Measurements from ENCODE around the gene KLHDC9. TPM values are rescaled to one million over a fixed set of nuclear protein-coding genes. Genes with fewer than 3 reads are reported as not detected.
A peak's percentile ranks its signal among the peaks of the same experiment; 100 is the strongest.

Gene KLHDC9
- total and polyA plus RNA-seq, 2 of the 13 experiments (the other 11 are each of a cell fraction or from before 2014, with no cell fraction given): 2.9 TPM

DNA sequence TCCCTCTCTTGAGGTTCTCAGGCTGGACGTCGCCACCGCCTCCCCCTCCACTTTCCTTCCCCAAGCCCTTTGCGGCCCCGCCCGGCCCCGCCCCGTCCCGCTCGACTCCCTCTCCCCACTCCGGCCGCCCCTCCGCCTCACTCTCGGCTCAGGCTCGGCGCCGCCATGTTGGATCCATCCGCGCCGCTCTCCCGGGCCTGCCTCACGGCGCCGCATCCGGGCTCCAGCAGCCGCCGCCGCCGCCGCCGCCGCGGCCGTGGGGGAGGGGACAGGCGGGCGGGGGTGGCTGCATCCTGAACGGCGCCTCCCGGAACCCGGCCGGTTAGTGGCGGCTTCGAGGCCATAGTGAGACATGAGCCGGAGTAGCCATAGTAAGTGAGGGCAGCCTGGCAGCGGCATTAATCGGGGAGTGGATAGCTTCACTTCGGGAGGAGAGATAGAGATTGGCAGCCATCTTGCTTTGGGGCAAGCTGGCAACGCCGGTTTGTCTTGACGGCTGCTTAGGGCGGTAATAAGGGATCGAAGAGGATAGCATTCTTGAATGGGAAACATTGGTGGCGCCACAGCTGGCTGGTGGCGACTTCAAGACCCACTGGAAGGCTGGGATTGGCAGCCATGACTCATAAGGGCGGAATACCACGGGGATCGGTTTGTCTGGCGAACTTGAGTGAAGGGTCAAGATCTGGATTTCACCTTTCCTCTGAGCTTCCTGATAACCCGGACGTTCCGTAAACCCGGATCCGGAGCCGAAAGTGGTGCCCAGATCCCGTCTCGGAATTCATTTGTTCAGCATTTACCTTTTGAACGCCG, 34.5 kb downstream of the KLHDC9 start, which contains the start of gene DEDD (continued):
- TF ChIP-seq, protein P1, sequence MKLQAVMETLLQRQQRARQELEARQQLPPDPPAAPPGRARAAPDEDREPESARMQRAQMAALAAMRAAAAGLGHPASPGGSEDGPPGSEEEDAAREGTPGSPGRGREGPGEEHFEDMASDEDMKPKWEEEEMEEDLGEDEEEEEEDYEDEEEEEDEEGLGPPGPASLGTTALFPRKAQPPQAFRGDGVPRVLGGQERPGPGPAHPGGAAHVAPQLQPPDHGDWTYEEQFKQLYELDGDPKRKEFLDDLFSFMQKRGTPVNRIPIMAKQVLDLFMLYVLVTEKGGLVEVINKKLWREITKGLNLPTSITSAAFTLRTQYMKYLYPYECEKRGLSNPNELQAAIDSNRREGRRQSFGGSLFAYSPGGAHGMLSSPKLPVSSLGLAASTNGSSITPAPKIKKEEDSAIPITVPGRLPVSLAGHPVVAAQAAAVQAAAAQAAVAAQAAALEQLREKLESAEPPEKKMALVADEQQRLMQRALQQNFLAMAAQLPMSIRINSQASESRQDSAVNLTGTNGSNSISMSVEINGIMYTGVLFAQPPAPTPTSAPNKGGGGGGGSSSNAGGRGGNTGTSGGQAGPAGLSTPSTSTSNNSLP (IDR thresholded peaks at IDR 0.05; ENCODE audit: low read depth, low read length): peak; percentile 39; the same call in 1 of the 2 replicates
- TF ChIP-seq ZNF205 (CRISPR knock-in tag; IDR thresholded peaks at IDR 0.05) (peak; percentile 49; the same call in 1 of the 2 replicates), ZNF20 (CRISPR knock-in tag; IDR thresholded peaks at IDR 0.05) (no peak), ZNF3 (CRISPR knock-in tag; IDR thresholded peaks at IDR 0.05) (no peak), KAT7 (CRISPR knock-in tag; IDR thresholded peaks at IDR 0.05; ENCODE audit: borderline replicate concordance) (0 out of 2 replicates have a peak, but pooled peaks have one; percentile 24), FOXJ3 (CRISPR knock-in tag; IDR thresholded peaks at IDR 0.05; ENCODE audit: borderline replicate concordance) (no peak), KDM2A (CRISPR knock-in tag; IDR thresholded peaks at IDR 0.05; ENCODE audit: borderline replicate concordance, low read depth) (0 out of 2 replicates have a peak, but pooled peaks have one; percentile 26), MXI1 (IDR thresholded peaks at IDR 0.05; ENCODE audit: borderline replicate concordance, low read depth, low read length) (peak; percentile 34; the same call in 1 of the 3 replicates), HDAC2 (CRISPR knock-in tag; IDR thresholded peaks at IDR 0.05) (peak; percentile 47; the same call in 1 of the 2 replicates), ZNF451 (CRISPR knock-in tag; IDR thresholded peaks at IDR 0.05) (no peak), SCMH1 (CRISPR knock-in tag; IDR thresholded peaks at IDR 0.05; ENCODE audit: borderline replicate concordance) (no peak), ZFP90 (CRISPR knock-in tag; IDR thresholded peaks at IDR 0.05; ENCODE audit: borderline replicate concordance) (no peak), NR3C1 (CRISPR knock-in tag; IDR thresholded peaks at IDR 0.05) (no peak), SPEN (CRISPR knock-in tag; IDR thresholded peaks at IDR 0.05; ENCODE audit: low read depth) (peak; percentile 30; the same call in 1 of the 2 replicates)
- TF ChIP-seq, protein P2, sequence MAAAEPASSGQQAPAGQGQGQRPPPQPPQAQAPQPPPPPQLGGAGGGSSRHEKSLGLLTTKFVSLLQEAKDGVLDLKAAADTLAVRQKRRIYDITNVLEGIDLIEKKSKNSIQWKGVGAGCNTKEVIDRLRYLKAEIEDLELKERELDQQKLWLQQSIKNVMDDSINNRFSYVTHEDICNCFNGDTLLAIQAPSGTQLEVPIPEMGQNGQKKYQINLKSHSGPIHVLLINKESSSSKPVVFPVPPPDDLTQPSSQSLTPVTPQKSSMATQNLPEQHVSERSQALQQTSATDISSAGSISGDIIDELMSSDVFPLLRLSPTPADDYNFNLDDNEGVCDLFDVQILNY (CRISPR knock-in tag; conservative IDR thresholded peaks at IDR 0.05): no peak
- TF ChIP-seq, protein P3, sequence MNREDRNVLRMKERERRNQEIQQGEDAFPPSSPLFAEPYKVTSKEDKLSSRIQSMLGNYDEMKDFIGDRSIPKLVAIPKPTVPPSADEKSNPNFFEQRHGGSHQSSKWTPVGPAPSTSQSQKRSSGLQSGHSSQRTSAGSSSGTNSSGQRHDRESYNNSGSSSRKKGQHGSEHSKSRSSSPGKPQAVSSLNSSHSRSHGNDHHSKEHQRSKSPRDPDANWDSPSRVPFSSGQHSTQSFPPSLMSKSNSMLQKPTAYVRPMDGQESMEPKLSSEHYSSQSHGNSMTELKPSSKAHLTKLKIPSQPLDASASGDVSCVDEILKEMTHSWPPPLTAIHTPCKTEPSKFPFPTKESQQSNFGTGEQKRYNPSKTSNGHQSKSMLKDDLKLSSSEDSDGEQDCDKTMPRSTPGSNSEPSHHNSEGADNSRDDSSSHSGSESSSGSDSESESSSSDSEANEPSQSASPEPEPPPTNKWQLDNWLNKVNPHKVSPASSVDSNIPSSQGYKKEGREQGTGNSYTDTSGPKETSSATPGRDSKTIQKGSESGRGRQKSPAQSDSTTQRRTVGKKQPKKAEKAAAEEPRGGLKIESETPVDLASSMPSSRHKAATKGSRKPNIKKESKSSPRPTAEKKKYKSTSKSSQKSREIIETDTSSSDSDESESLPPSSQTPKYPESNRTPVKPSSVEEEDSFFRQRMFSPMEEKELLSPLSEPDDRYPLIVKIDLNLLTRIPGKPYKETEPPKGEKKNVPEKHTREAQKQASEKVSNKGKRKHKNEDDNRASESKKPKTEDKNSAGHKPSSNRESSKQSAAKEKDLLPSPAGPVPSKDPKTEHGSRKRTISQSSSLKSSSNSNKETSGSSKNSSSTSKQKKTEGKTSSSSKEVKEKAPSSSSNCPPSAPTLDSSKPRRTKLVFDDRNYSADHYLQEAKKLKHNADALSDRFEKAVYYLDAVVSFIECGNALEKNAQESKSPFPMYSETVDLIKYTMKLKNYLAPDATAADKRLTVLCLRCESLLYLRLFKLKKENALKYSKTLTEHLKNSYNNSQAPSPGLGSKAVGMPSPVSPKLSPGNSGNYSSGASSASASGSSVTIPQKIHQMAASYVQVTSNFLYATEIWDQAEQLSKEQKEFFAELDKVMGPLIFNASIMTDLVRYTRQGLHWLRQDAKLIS (CRISPR knock-in tag; IDR thresholded peaks at IDR 0.05): no peak
- TF ChIP-seq, protein P4, sequence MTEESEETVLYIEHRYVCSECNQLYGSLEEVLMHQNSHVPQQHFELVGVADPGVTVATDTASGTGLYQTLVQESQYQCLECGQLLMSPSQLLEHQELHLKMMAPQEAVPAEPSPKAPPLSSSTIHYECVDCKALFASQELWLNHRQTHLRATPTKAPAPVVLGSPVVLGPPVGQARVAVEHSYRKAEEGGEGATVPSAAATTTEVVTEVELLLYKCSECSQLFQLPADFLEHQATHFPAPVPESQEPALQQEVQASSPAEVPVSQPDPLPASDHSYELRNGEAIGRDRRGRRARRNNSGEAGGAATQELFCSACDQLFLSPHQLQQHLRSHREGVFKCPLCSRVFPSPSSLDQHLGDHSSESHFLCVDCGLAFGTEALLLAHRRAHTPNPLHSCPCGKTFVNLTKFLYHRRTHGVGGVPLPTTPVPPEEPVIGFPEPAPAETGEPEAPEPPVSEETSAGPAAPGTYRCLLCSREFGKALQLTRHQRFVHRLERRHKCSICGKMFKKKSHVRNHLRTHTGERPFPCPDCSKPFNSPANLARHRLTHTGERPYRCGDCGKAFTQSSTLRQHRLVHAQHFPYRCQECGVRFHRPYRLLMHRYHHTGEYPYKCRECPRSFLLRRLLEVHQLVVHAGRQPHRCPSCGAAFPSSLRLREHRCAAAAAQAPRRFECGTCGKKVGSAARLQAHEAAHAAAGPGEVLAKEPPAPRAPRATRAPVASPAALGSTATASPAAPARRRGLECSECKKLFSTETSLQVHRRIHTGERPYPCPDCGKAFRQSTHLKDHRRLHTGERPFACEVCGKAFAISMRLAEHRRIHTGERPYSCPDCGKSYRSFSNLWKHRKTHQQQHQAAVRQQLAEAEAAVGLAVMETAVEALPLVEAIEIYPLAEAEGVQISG (CRISPR knock-in tag; IDR thresholded peaks at IDR 0.05): peak; percentile 93
- TF ChIP-seq, protein P5, sequence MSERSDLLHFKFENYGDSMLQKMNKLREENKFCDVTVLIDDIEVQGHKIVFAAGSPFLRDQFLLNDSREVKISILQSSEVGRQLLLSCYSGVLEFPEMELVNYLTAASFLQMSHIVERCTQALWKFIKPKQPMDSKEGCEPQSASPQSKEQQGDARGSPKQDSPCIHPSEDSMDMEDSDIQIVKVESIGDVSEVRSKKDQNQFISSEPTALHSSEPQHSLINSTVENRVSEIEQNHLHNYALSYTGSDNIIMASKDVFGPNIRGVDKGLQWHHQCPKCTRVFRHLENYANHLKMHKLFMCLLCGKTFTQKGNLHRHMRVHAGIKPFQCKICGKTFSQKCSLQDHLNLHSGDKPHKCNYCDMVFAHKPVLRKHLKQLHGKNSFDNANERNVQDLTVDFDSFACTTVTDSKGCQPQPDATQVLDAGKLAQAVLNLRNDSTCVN (CRISPR knock-in tag; IDR thresholded peaks at IDR 0.05; ENCODE audit: borderline replicate concordance): peak; percentile 84; the same call in 1 of the 2 replicates

All from HepG2 (cell line).